GM18505 (cell line): Measurements from ENCODE around the gene FAM83D.

Source experiments
- ATAC-seq: cut with Tn5 transposase; IDR thresholded peaks from one replicate; pipeline ENCODE4 v1.9.1; 2021; ENCODE audit not compliant: unreplicated experiment
- POLR2A ChIP-seq: IDR thresholded peaks from 4 replicates; pipeline ENCODE4 v1.6.1; 2011; ENCODE audit warnings: borderline replicate concordance; ENCODE audit not compliant: insufficient read depth, insufficient read length; ENCODE audit errors: extremely low read depth

Gene FAM83D

GRCh38 chr20:38999965-39000910 is 74.0 kb downstream of the FAM83D start:
- TF ChIP-seq POLR2A = no peak
- no peak for ATAC-seq
